Memory B cell (primary cell): Measurements from ENCODE around the gene STAM.

Source experiments
- ATAC-seq: fragments of 150-1000 bp; cut with Tn5 transposase; 2 replicates; pipeline ENCODE4 v1.10.0; 2021; ENCODE audit warnings: low read depth, mild to moderate bottlenecking, moderate library complexity
- DNase-seq, 2 donors: peaks; one replicate each; pipeline ENCODE4 v3.0.0; 2022; ENCODE audit warnings: low spot score in 2 of 2
- H3K27ac Mint-ChIP-seq: one replicate; pipeline ENCODE4 v1.8.0; 2022; ENCODE audit warnings: mild to moderate bottlenecking, moderate library complexity, mixed read lengths
- H3K27me3 Mint-ChIP-seq: one replicate; pipeline ENCODE4 v1.8.0; 2022; ENCODE audit warnings: mixed read lengths
- H3K36me3 Mint-ChIP-seq: one replicate; pipeline ENCODE4 v1.8.0; 2022; ENCODE audit warnings: mild to moderate bottlenecking, mixed read lengths
- H3K4me1 Mint-ChIP-seq: one replicate; pipeline ENCODE4 v1.8.0; 2022; ENCODE audit warnings: mixed read lengths
- H3K4me3 Mint-ChIP-seq: one replicate; pipeline ENCODE4 v1.8.0; 2022; ENCODE audit warnings: mild to moderate bottlenecking, moderate library complexity, mixed read lengths
- H3K9me3 Mint-ChIP-seq: one replicate; pipeline ENCODE4 v1.8.0; 2022; ENCODE audit warnings: mixed read lengths

Gene STAM

GRCh38 chr10:17735166-17735941 lies 91.4 kb downstream of the STAM start:
- Mint-ChIP-seq H3K4me3 (no peak overlapping the region), H3K36me3 (no peaks in the 10 kb centered on the region), H3K9me3 (no peaks in the 10 kb centered on the region), H3K4me1 (no peaks in the 10 kb centered on the region), H3K27me3 (no peaks in the 10 kb centered on the region), H3K27ac (no peak overlapping the region)
- DNase-seq: no peak
- no peak for ATAC-seq

- Mint-ChIP-seq H3K27me3 (no peaks in the 10 kb centered on the region), H3K4me1 (no peaks in the 10 kb centered on the region), H3K27ac (no peak overlapping the region), H3K36me3 (no peaks in the 10 kb centered on the region), H3K9me3 (no peaks in the 10 kb centered on the region), H3K4me3 (no peak overlapping the region)
- DNase-seq (no peak), ATAC-seq (no peak)
Measured at GRCh38 chr10:17736223-17736622, 92.3 kb downstream of the STAM start.

- Mint-ChIP-seq H3K27ac (no peak overlapping the region), H3K9me3 (no peaks in the 10 kb centered on the region), H3K27me3 (no peaks in the 10 kb centered on the region), H3K4me3 (no peak overlapping the region), H3K36me3 (no peaks in the 10 kb centered on the region), H3K4me1 (no peaks in the 10 kb centered on the region)
- DNase-seq (peak in 1 of 2 donors; percentile 5), ATAC-seq (no peak)
Measured at GRCh38 chr10:17737027-17737965, 93.3 kb downstream of the STAM start.

- Mint-ChIP-seq H3K27ac (no peak overlapping the region), H3K9me3 (no peaks in the 10 kb centered on the region), H3K4me3 (no peak overlapping the region), H3K4me1 (no peaks in the 10 kb centered on the region), H3K27me3 (no peaks in the 10 kb centered on the region), H3K36me3 (no peaks in the 10 kb centered on the region)
- DNase-seq (no peak), ATAC-seq (no peak)
Measured at GRCh38 chr10:17740668-17741067, 96.7 kb downstream of the STAM start.

- Mint-ChIP-seq H3K36me3 (no peaks in the 10 kb centered on the region), H3K27me3 (no peaks in the 10 kb centered on the region), H3K4me1 (no peaks in the 10 kb centered on the region), H3K4me3 (no peak overlapping the region), H3K27ac (no peak overlapping the region), H3K9me3 (no peaks in the 10 kb centered on the region)
- DNase-seq (peak; percentile 58 to 62), ATAC-seq (peak; percentile 35)
Measured at GRCh38 chr10:17742918-17743317, 99.0 kb downstream of the STAM start.

- Mint-ChIP-seq H3K4me3 (no peak overlapping the region), H3K27me3 (no peaks in the 10 kb centered on the region), H3K9me3 (no peaks in the 10 kb centered on the region), H3K27ac (no peak overlapping the region), H3K36me3 (no peaks in the 10 kb centered on the region), H3K4me1 (no peaks in the 10 kb centered on the region)
- DNase-seq: no peak
- ATAC-seq: no peak
Measured at GRCh38 chr10:17743437-17743836, 99.5 kb downstream of the STAM start.

- H3K4me1 Mint-ChIP-seq: no peaks in the 10 kb centered on the region
- H3K27me3 Mint-ChIP-seq: no peaks in the 10 kb centered on the region
- H3K36me3 Mint-ChIP-seq: no peaks in the 10 kb centered on the region
- no peak for DNase-seq
- H3K27ac Mint-ChIP-seq: no peak overlapping the region
- no peaks in the 10 kb centered on the region for H3K9me3 Mint-ChIP-seq
- no peak overlapping the region for H3K4me3 Mint-ChIP-seq
- no peak for ATAC-seq
Measured at GRCh38 chr10:17744341-17744861, 100.5 kb downstream of the STAM start.

- no peak overlapping the region for H3K4me3 Mint-ChIP-seq
- no peak overlapping the region for H3K27ac Mint-ChIP-seq
- H3K9me3 Mint-ChIP-seq: no peaks in the 10 kb centered on the region
- no peaks in the 10 kb centered on the region for H3K4me1 Mint-ChIP-seq
- no peaks in the 10 kb centered on the region for H3K36me3 Mint-ChIP-seq
- H3K27me3 Mint-ChIP-seq: no peaks in the 10 kb centered on the region
- ATAC-seq (no peak), DNase-seq (no peak)
Measured at GRCh38 chr10:17747883-17748550, 104.1 kb downstream of the STAM start.

- no peak for DNase-seq
- ATAC-seq: no peak
- Mint-ChIP-seq H3K4me1 (no peaks in the 10 kb centered on the region), H3K9me3 (no peaks in the 10 kb centered on the region), H3K27me3 (no peaks in the 10 kb centered on the region), H3K36me3 (no peaks in the 10 kb centered on the region), H3K4me3 (no peak overlapping the region), H3K27ac (no peak overlapping the region)
Measured at GRCh38 chr10:17749890-17750289, 105.9 kb downstream of the STAM start.

GRCh38 chr10:17751781-17752445 lies 108.0 kb downstream of the STAM start, which contains the start of gene TMEM236:
TSS of gene TMEM236 (plus strand) at chr10:17752201. CDS start at chr10:17752296, 95 bp downstream.
- H3K4me1 Mint-ChIP-seq: peaks cover 3% of the 10 kb centered on the region
- no peak for DNase-seq
- no peaks in the 10 kb centered on the region for H3K36me3 Mint-ChIP-seq
- no peak within 1 kb of the TSS for H3K27ac Mint-ChIP-seq
- ATAC-seq: no peak
- H3K27me3 Mint-ChIP-seq: no peaks in the 10 kb centered on the region
- H3K4me3 Mint-ChIP-seq: no peak within 1 kb of the TSS
- H3K9me3 Mint-ChIP-seq: no peaks in the 10 kb centered on the region

GRCh38 chr10:17756557-17757217 lies 112.7 kb downstream of the STAM start:
- Mint-ChIP-seq H3K9me3 (peaks cover 1% of the 10 kb centered on the region), H3K27ac (no peak overlapping the region), H3K4me3 (peak overlapping the region; percentile 14), H3K4me1 (peaks cover 5% of the 10 kb centered on the region), H3K27me3 (no peaks in the 10 kb centered on the region), H3K36me3 (no peaks in the 10 kb centered on the region)
- no peak for DNase-seq
- ATAC-seq: peak; percentile 67

- no peaks in the 10 kb centered on the region for H3K27me3 Mint-ChIP-seq
- ATAC-seq (no peak), DNase-seq (no peak)
- H3K9me3 Mint-ChIP-seq: peaks cover 1% of the 10 kb centered on the region
- no peaks in the 10 kb centered on the region for H3K36me3 Mint-ChIP-seq
- H3K4me1 Mint-ChIP-seq: peaks cover 5% of the 10 kb centered on the region
- H3K27ac Mint-ChIP-seq: no peak overlapping the region
- H3K4me3 Mint-ChIP-seq: no peak overlapping the region
Measured at GRCh38 chr10:17758200-17758599, 114.2 kb downstream of the STAM start.

GRCh38 chr10:17758896-17759295 lies 114.9 kb downstream of the STAM start:
- H3K4me1 Mint-ChIP-seq: peaks cover 5% of the 10 kb centered on the region

More at GRCh38 chr10:17758896-17759295, 114.9 kb downstream of the STAM start:
- Mint-ChIP-seq H3K4me3 (no peak overlapping the region), H3K27me3 (peaks cover 1% of the 10 kb centered on the region), H3K36me3 (no peaks in the 10 kb centered on the region), H3K9me3 (peaks cover 1% of the 10 kb centered on the region), H3K27ac (no peak overlapping the region)
- ATAC-seq (no peak), DNase-seq (no peak)
